OCI-LY1 (cell line): ENCODE results near the gene CCDC18.

Experiments
- H2AFZ ChIP-seq: fragments of 200-600 bp; sonication (generic), shearing (Covaris generic); 2 replicates; pipeline ENCODE4 v1.6.0; 2014; ENCODE audit warnings: antibody characterized with exemption, mild to moderate bottlenecking, low read length
- H3F3A ChIP-seq: fragments of 200-600 bp; sonication (generic), shearing (Covaris generic); 2 replicates; pipeline ENCODE4 v1.6.0; 2014; ENCODE audit warnings: mild to moderate bottlenecking, antibody characterized with exemption, low read length, moderate library complexity; ENCODE audit not compliant: insufficient read depth
- H3K27ac ChIP-seq: fragments of 200-600 bp; sonication (generic); 2 replicates; pipeline ENCODE4 v1.5.1; 2014; ENCODE audit warnings: low read length, mixed run types, mild to moderate bottlenecking, low read depth; ENCODE audit not compliant: poor library complexity, severe bottlenecking
- H3K27me3 ChIP-seq: fragments of 200-600 bp; sonication (generic); 2 replicates; pipeline ENCODE4 v1.6.0; 2014; ENCODE audit warnings: antibody characterized with exemption, mild to moderate bottlenecking, low read length, moderate library complexity; ENCODE audit not compliant: insufficient read depth
- H3K36me3 ChIP-seq: fragments of 200-600 bp; sonication (generic); 2 replicates; pipeline ENCODE4 v1.6.1; 2014; ENCODE audit warnings: mild to moderate bottlenecking, antibody characterized with exemption, low read length, moderate library complexity, mixed read lengths; ENCODE audit not compliant: insufficient read depth
- H3K4me1 ChIP-seq: fragments of 200-600 bp; sonication (generic); 2 replicates; pipeline ENCODE4 v1.5.1; 2014; ENCODE audit warnings: mild to moderate bottlenecking, low read length, moderate library complexity; ENCODE audit not compliant: insufficient read depth, severe bottlenecking
- H3K4me2 ChIP-seq: fragments of 200-600 bp; sonication (generic), shearing (Covaris generic); 2 replicates; pipeline ENCODE4 v1.6.1; 2014; ENCODE audit warnings: low read length
- H3K4me3 ChIP-seq: fragments of 200-600 bp; sonication (generic); 2 replicates; pipeline ENCODE4 v1.5.1; 2014; ENCODE audit warnings: low read length, low read depth, mild to moderate bottlenecking, mixed read lengths; ENCODE audit not compliant: poor library complexity, severe bottlenecking
- H3K79me2 ChIP-seq: fragments of 200-600 bp; shearing (Covaris generic); 2 replicates; pipeline ENCODE4 v1.6.1; 2016; ENCODE audit warnings: mixed run types, low read length, mixed read lengths; ENCODE audit not compliant: insufficient read depth
- H3K9ac ChIP-seq: fragments of 200-600 bp; sonication (generic), shearing (Covaris generic); 2 replicates; pipeline ENCODE4 v1.6.1; 2014; ENCODE audit warnings: mild to moderate bottlenecking, low read length, mixed read lengths
- H3K9me2 ChIP-seq: fragments of 200-600 bp; sonication (generic), shearing (Covaris generic); 2 replicates; pipeline ENCODE4 v1.6.1; 2014; ENCODE audit warnings: low read depth, mild to moderate bottlenecking, low read length, mixed read lengths
- H3K9me3 ChIP-seq: fragments of 200-600 bp; shearing (Covaris generic); 2 replicates; pipeline ENCODE4 v1.6.1; 2014; ENCODE audit warnings: low read length, mixed read lengths
- H4K20me1 ChIP-seq: fragments of 200-600 bp; sonication (generic), shearing (Covaris generic); 2 replicates; pipeline ENCODE4 v1.6.0; 2016; ENCODE audit warnings: mild to moderate bottlenecking, low read length; ENCODE audit not compliant: insufficient read depth
- EZH2 ChIP-seq: fragments of 200-600 bp; sonication (generic), shearing (Covaris generic); IDR thresholded peaks from 2 replicates; pipeline ENCODE4 v1.8.0; 2017; ENCODE audit warnings: borderline replicate concordance, mixed run types, mild to moderate bottlenecking, antibody characterized with exemption, low read length, moderate library complexity, mixed read lengths
- TF ChIP-seq, protein P1 (sequence below): fragments of 200-600 bp; sonication (generic), shearing (Covaris generic); IDR thresholded peaks from 2 replicates; pipeline ENCODE4 v1.5.1; 2017; ENCODE audit warnings: mild to moderate bottlenecking, antibody characterized with exemption, low read length, moderate library complexity, mixed read lengths

The CCDC18 gene

DNA sequence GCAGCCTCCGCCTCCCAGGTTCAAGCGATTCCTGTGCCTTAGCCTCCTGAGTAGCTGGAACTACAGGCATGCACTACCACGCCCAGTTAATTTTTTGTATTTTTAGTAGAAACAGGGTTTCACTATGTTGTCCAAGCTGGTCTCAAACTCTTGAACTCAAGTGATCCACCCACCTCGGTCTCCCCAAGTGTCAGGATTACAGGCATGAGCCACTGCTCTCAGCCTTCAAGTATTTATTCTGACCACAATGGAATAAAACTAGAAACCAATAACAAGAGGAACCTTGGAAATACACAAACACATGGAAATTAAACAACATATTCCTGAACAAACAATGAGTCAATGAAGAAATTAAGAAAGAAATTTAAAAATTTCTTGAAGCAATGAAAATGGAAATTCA is 132.5 kb downstream of the CCDC18 start:
- no peaks in the 10 kb centered on the region for H3K79me2 ChIP-seq
- H3K9me2 ChIP-seq = no peaks in the 10 kb centered on the region
- no peak overlapping the region for H3K4me2 ChIP-seq
- H3K27ac ChIP-seq = no peak overlapping the region
- TF ChIP-seq EZH2 = no peak
- TF ChIP-seq, protein P1, sequence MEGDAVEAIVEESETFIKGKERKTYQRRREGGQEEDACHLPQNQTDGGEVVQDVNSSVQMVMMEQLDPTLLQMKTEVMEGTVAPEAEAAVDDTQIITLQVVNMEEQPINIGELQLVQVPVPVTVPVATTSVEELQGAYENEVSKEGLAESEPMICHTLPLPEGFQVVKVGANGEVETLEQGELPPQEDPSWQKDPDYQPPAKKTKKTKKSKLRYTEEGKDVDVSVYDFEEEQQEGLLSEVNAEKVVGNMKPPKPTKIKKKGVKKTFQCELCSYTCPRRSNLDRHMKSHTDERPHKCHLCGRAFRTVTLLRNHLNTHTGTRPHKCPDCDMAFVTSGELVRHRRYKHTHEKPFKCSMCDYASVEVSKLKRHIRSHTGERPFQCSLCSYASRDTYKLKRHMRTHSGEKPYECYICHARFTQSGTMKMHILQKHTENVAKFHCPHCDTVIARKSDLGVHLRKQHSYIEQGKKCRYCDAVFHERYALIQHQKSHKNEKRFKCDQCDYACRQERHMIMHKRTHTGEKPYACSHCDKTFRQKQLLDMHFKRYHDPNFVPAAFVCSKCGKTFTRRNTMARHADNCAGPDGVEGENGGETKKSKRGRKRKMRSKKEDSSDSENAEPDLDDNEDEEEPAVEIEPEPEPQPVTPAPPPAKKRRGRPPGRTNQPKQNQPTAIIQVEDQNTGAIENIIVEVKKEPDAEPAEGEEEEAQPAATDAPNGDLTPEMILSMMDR = no peak
- H2AFZ ChIP-seq = no peak overlapping the region
- H3K36me3 ChIP-seq = peaks cover 20% of the 10 kb centered on the region
- H3K27me3 ChIP-seq = no peaks in the 10 kb centered on the region
- no peaks in the 10 kb centered on the region for H3F3A ChIP-seq
- no peak overlapping the region for H3K9ac ChIP-seq
- H3K9me3 ChIP-seq = no peaks in the 10 kb centered on the region
- H4K20me1 ChIP-seq = no peaks in the 10 kb centered on the region
- H3K4me1 ChIP-seq = no peaks in the 10 kb centered on the region
- no peak overlapping the region for H3K4me3 ChIP-seq

DNA sequence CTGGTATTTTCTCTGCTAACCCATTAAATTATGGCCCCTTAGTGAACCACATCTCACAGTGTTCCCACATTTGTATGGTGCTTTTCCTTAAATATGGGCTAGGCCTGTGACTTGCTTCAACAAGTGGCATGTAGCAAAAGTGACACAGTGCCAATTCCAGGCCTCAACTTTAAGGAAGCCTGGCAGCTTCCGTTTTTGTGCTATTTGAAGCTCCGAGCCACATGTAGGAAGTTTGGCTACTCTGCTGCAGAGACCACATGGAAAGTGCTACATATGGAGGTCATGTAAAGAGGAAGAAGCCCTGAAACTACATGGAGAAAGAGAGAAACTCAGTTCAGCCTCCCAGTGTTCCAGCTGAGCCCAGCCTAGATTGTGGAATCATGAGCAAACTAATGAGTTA is 136.7 kb downstream of the CCDC18 start:
- Histone ChIP-seq H3K27ac (no peak overlapping the region), H3K27me3 (no peaks in the 10 kb centered on the region), H3K36me3 (peaks cover 9% of the 10 kb centered on the region; the same call in 1 of the 2 replicates), H2AFZ (no peak overlapping the region), H3K79me2 (no peaks in the 10 kb centered on the region), H3K9me3 (no peaks in the 10 kb centered on the region), H3F3A (no peaks in the 10 kb centered on the region), H4K20me1 (no peaks in the 10 kb centered on the region), H3K9me2 (no peaks in the 10 kb centered on the region), H3K9ac (no peak overlapping the region), H3K4me2 (no peak overlapping the region), H3K4me3 (no peak overlapping the region), H3K4me1 (no peaks in the 10 kb centered on the region)
- no peak for TF ChIP-seq EZH2
- TF ChIP-seq, protein P1 = no peak

- H3F3A ChIP-seq = no peaks in the 10 kb centered on the region
- H3K4me3 ChIP-seq = no peak overlapping the region
- H3K27me3 ChIP-seq = no peaks in the 10 kb centered on the region
- no peak overlapping the region for H3K27ac ChIP-seq
- no peak overlapping the region for H2AFZ ChIP-seq
- H4K20me1 ChIP-seq = no peaks in the 10 kb centered on the region
- H3K36me3 ChIP-seq = peaks cover 9% of the 10 kb centered on the region; the same call in 1 of the 2 replicates
- no peaks in the 10 kb centered on the region for H3K4me1 ChIP-seq
- no peaks in the 10 kb centered on the region for H3K9me3 ChIP-seq
- no peaks in the 10 kb centered on the region for H3K79me2 ChIP-seq
- no peak overlapping the region for H3K9ac ChIP-seq
- H3K4me2 ChIP-seq = no peak overlapping the region
- TF ChIP-seq EZH2 = no peak
- TF ChIP-seq, protein P1 = no peak
- H3K9me2 ChIP-seq = no peaks in the 10 kb centered on the region
These were observed 137.4 kb downstream of the CCDC18 start for GRCh38 chr1:93317943-93318342.
